Measurements from ENCODE around the gene LRRC66.

The LRRC66 gene

GRCh38 chr4:52019936-52020657 is at the start of gene LRRC66:
LRRC66 (minus strand) TSS chr4:52020363; CDS start chr4:52017613, 2,750 bp downstream.
- no peak for DNase-seq

GRCh38 chr4:52069571-52069970 is 49.4 kb upstream of the LRRC66 start:
- DNase-seq = no peak

- DNase-seq = no peak
Observed at GRCh38 chr4:52059372-52059771, 39.2 kb upstream of the LRRC66 start.

- no peak for DNase-seq
Observed at GRCh38 chr4:52058275-52058674, 38.1 kb upstream of the LRRC66 start.

- DNase-seq = no peak
Observed at GRCh38 chr4:52057196-52057595, 37.0 kb upstream of the LRRC66 start.

GRCh38 chr4:52054254-52054653 is 34.1 kb upstream of the LRRC66 start:
- no peak for DNase-seq

GRCh38 chr4:52052475-52052780 is 32.3 kb upstream of the LRRC66 start:
- DNase-seq = no peak

- peak in 1 of 2 donors; percentile 25 for DNase-seq
Observed at GRCh38 chr4:52051615-52052474, 31.7 kb upstream of the LRRC66 start.

- DNase-seq = no peak
Observed at GRCh38 chr4:52051213-52051614, 31.1 kb upstream of the LRRC66 start, which contains the start of gene SPATA18. SPATA18 (plus strand) TSS chr4:52051304; CDS start chr4:52051705, 401 bp downstream.

GRCh38 chr4:52049266-52049665 is 29.1 kb upstream of the LRRC66 start:
- no peak for DNase-seq

GRCh38 chr4:52045028-52045427 is 24.9 kb upstream of the LRRC66 start:
- no peak for DNase-seq

GRCh38 chr4:52038103-52038912 is 18.1 kb upstream of the LRRC66 start, which contains the start of gene SGCB:
SGCB (minus strand) TSS chr4:52038299; CDS start chr4:52038259, 40 bp downstream.
- DNase-seq = peak in 1 of 2 donors; percentile 25

- no peak for DNase-seq
Observed at GRCh38 chr4:52037689-52038102, 17.5 kb upstream of the LRRC66 start.

GRCh38 chr4:52036886-52037530 is 16.8 kb upstream of the LRRC66 start:
- no peak for DNase-seq

GRCh38 chr4:52035190-52035589 is 15.0 kb upstream of the LRRC66 start:
- DNase-seq = no peak

- no peak for DNase-seq
Observed at GRCh38 chr4:52032005-52032404, 11.8 kb upstream of the LRRC66 start.

- no peak for DNase-seq
Observed at GRCh38 chr4:52028970-52029369, 8.8 kb upstream of the LRRC66 start.

- DNase-seq = no peak
Observed at GRCh38 chr4:52017814-52018213, 2.3 kb downstream of the LRRC66 start.

GRCh38 chr4:52016981-52017380 is 3.2 kb downstream of the LRRC66 start:
- no peak for DNase-seq

GRCh38 chr4:52015366-52015765 is 4.8 kb downstream of the LRRC66 start:
- DNase-seq = no peak

- peak in 1 of 2 donors; percentile 14 for DNase-seq
Observed at GRCh38 chr4:52014903-52015302, 5.3 kb downstream of the LRRC66 start.

- DNase-seq = no peak
Observed at GRCh38 chr4:52012651-52013050, 7.5 kb downstream of the LRRC66 start.

GRCh38 chr4:52010986-52011385 is 9.2 kb downstream of the LRRC66 start:
- no peak for DNase-seq
